PC-9 (cell line): Measurements from ENCODE around the gene MADD.

Experiments
- CTCF ChIP-seq: fragments of 200-600 bp; sonication (generic); conservative IDR thresholded peaks from 2 replicates; pipeline ENCODE4 v1.6.1; 2017; ENCODE audit warnings: mixed run types, antibody characterized with exemption, mild to moderate bottlenecking, moderate library complexity
- EZH2 ChIP-seq: fragments of 200-600 bp; sonication (generic); IDR thresholded peaks from 2 replicates; pipeline ENCODE4 v1.8.0; 2017; ENCODE audit warnings: antibody characterized with exemption, low read depth

- TF ChIP-seq CTCF (no peak), EZH2 (no peak)
Observed at GRCh38 chr11:47349521-47350095, 79.7 kb downstream of the MADD start.
